GM19372 (cell line): ENCODE measurements around the gene IGSF11.
"Not testable (repeated sequence)": the region's sequence is repeated elsewhere in the genome, so short reads cannot be mapped to it uniquely, and the experiment has no call there.

ENCODE experiments used
- ATAC-seq: cut with Tn5 transposase; IDR thresholded peaks from one replicate; pipeline ENCODE4 v1.9.1; 2021; ENCODE audit warnings: mild to moderate bottlenecking, low read depth, moderate library complexity; ENCODE audit not compliant: unreplicated experiment

IGSF11 gene

GRCh38 chr3:119034256-119035013 lies at the start of gene IGSF11:
TSS of gene IGSF11 (minus strand) at chr3:119034846. CDS start at chr3:119034582, 264 bp downstream.
- ATAC-seq: peak; percentile 94

- ATAC-seq: no peak
Measured at GRCh38 chr3:119080364-119080763, 45.7 kb upstream of the IGSF11 start.

GRCh38 chr3:119073258-119074001 lies 38.8 kb upstream of the IGSF11 start:
- no peak for ATAC-seq

- not testable (repeated sequence) for ATAC-seq
Measured at GRCh38 chr3:119072451-119072850, 37.8 kb upstream of the IGSF11 start.

GRCh38 chr3:119069725-119070124 lies 35.1 kb upstream of the IGSF11 start:
- ATAC-seq: no peak

GRCh38 chr3:119063471-119063870 lies 28.8 kb upstream of the IGSF11 start:
- no peak for ATAC-seq

GRCh38 chr3:119062892-119063291 lies 28.2 kb upstream of the IGSF11 start:
- no peak for ATAC-seq

- ATAC-seq: no peak
Measured at GRCh38 chr3:119044593-119044992, 9.9 kb upstream of the IGSF11 start.

- ATAC-seq: no peak
Measured at GRCh38 chr3:119042162-119042561, 7.5 kb upstream of the IGSF11 start.

- ATAC-seq: no peak
Measured at GRCh38 chr3:119035014-119035346, 334 bp upstream of the IGSF11 start.

GRCh38 chr3:119033393-119034255 lies 1.0 kb downstream of the IGSF11 start:
- ATAC-seq: no peak

GRCh38 chr3:119025171-119025795 lies 9.4 kb downstream of the IGSF11 start:
- ATAC-seq: no peak

GRCh38 chr3:119019767-119020518 lies 14.7 kb downstream of the IGSF11 start:
- ATAC-seq: no peak

- no peak for ATAC-seq
Measured at GRCh38 chr3:119018690-119019463, 15.8 kb downstream of the IGSF11 start.

GRCh38 chr3:119015942-119016341 lies 18.7 kb downstream of the IGSF11 start:
- no peak for ATAC-seq

GRCh38 chr3:119013951-119014350 lies 20.7 kb downstream of the IGSF11 start:
- no peak for ATAC-seq

- ATAC-seq: no peak
Measured at GRCh38 chr3:119011528-119011927, 23.1 kb downstream of the IGSF11 start.

GRCh38 chr3:118997190-118997589 lies 37.5 kb downstream of the IGSF11 start:
- no peak for ATAC-seq

- ATAC-seq: no peak
Measured at GRCh38 chr3:118991775-118992174, 42.9 kb downstream of the IGSF11 start.
